GM19455 (cell line): Measurements from ENCODE around the gene CLCN2.

ENCODE experiments used
- ATAC-seq: cut with Tn5 transposase; IDR thresholded peaks from one replicate; pipeline ENCODE4 v1.9.1; 2021; ENCODE audit not compliant: unreplicated experiment

Gene CLCN2

GRCh38 chr3:184381261-184382224 is 20.1 kb upstream of the CLCN2 start:
- ATAC-seq, result no peak

GRCh38 chr3:184380627-184381260 is 19.3 kb upstream of the CLCN2 start:
- no peak for ATAC-seq

GRCh38 chr3:184380185-184380626 is 18.8 kb upstream of the CLCN2 start:
- no peak for ATAC-seq

GRCh38 chr3:184379358-184380184 is 18.2 kb upstream of the CLCN2 start, which contains the start of gene CHRD:
CHRD (plus strand) TSS chr3:184380054; CDS start chr3:184380319, 265 bp downstream.
- no peak for ATAC-seq

GRCh38 chr3:184378651-184379357 is 17.4 kb upstream of the CLCN2 start:
- no peak for ATAC-seq

GRCh38 chr3:184377882-184378445 is 16.6 kb upstream of the CLCN2 start, which contains the start of gene THPO:
THPO (minus strand) TSS chr3:184378207; CDS start chr3:184376259, 1,948 bp downstream.
- ATAC-seq, result no peak

- ATAC-seq, result no peak
Observed at GRCh38 chr3:184377374-184377773, 16.0 kb upstream of the CLCN2 start.

GRCh38 chr3:184375747-184376461 is 14.5 kb upstream of the CLCN2 start:
- ATAC-seq, result no peak

- ATAC-seq, result no peak
Observed at GRCh38 chr3:184373422-184373821, 12.0 kb upstream of the CLCN2 start.

GRCh38 chr3:184372911-184373310 is 11.5 kb upstream of the CLCN2 start:
- ATAC-seq, result no peak

GRCh38 chr3:184372296-184372821 is 11.0 kb upstream of the CLCN2 start:
- ATAC-seq, result no peak

- no peak for ATAC-seq
Observed at GRCh38 chr3:184371570-184372018, 10.2 kb upstream of the CLCN2 start.

GRCh38 chr3:184368586-184369183 is 7.3 kb upstream of the CLCN2 start:
- ATAC-seq, result no peak

GRCh38 chr3:184368116-184368515 is 6.7 kb upstream of the CLCN2 start:
- no peak for ATAC-seq

- ATAC-seq, result no peak
Observed at GRCh38 chr3:184366619-184367289, 5.3 kb upstream of the CLCN2 start.

- ATAC-seq, result peak; percentile 84
Observed at GRCh38 chr3:184362668-184363546, 1.5 kb upstream of the CLCN2 start.
